Upper lobe of right lung (tissue), 1 donor: ENCODE measurements around the gene PSD4. TPM values are rescaled to one million over a fixed set of nuclear protein-coding genes. Genes with fewer than 3 reads are reported as not detected.

ENCODE experiments used
- ATAC-seq: fragments of 200-7000 bp; cut with Tn5 transposase; one replicate; pipeline ENCODE4 v1.9.1; 2020; ENCODE audit warnings: mild to moderate bottlenecking, moderate library complexity
- DNase-seq: peaks from one replicate; pipeline ENCODE4 v3.0.0-alpha.2; 2020
- H3K27ac ChIP-seq: fragments of 200-600 bp; one replicate; pipeline ENCODE4 v1.8.0; 2022
- H3K27me3 ChIP-seq: fragments of 200-600 bp; one replicate; pipeline ENCODE4 v1.8.0; 2022; ENCODE audit warnings: mild to moderate bottlenecking
- H3K36me3 ChIP-seq: fragments of 200-600 bp; one replicate; pipeline ENCODE4 v1.8.0; 2022
- H3K4me1 ChIP-seq: fragments of 200-600 bp; one replicate; pipeline ENCODE4 v1.8.0; 2022
- H3K4me3 ChIP-seq: fragments of 200-600 bp; one replicate; pipeline ENCODE4 v1.8.0; 2022; ENCODE audit warnings: mild to moderate bottlenecking
- H3K9me3 ChIP-seq: fragments of 200-600 bp; one replicate; pipeline ENCODE4 v1.8.0; 2022
- intact Hi-C: fragments of 100-400 bp; cut with DNase I; formaldehyde crosslinking; loops from one replicate; pipeline ENCODE4 v1.11.0; 2022
- total RNA-seq: library from RNA; stranded (reverse); fragmentation: NEBNext Ultra II Directional; extraction: Animal tissue kit (Norgen Biotek cat#: 25700); gene quantifications from one replicate; pipeline ENCODE4 v1.2.1, GENCODE V29; 2021
- TF ChIP-seq, protein P1 (sequence below): fragments of 200-600 bp; IDR thresholded peaks from one replicate; pipeline ENCODE4 v1.8.0; 2022; ENCODE audit warnings: antibody characterized with exemption
- donor health status: DM: no; HTN: yes; CAD: no; lungs with severe emphysema.

PSD4 gene
- total RNA-seq, 1 donor from 2014 or later = 37.8 TPM

DNA sequence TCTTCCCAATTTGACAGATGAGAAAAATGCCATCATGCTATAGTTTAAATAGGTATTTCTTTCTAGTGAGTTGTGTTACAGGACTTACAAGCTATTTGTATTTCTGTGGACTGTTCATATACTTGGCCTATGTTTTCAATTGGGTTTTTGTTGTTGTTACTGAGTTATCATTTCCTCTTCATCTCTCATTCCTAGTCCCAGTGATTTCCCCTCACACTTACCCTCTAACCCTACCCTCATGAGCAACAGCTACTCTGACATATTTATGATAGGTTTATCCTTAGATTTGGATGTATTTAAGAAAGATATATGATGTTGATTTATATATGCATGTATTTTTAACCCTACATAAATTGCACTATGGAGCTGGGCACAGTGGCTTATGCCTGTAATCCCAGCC lies 10.9 kb upstream of the PSD4 start:
- Histone ChIP-seq H3K36me3 (no peaks in the 10 kb centered on the region), H3K9me3 (no peaks in the 10 kb centered on the region), H3K27me3 (no peaks in the 10 kb centered on the region), H3K4me3 (no peak overlapping the region), H3K27ac (no peak overlapping the region), H3K4me1 (peaks cover 21% of the 10 kb centered on the region)
- no peak for DNase-seq
- intact Hi-C loops = no loop called here
- TF ChIP-seq, protein P1, sequence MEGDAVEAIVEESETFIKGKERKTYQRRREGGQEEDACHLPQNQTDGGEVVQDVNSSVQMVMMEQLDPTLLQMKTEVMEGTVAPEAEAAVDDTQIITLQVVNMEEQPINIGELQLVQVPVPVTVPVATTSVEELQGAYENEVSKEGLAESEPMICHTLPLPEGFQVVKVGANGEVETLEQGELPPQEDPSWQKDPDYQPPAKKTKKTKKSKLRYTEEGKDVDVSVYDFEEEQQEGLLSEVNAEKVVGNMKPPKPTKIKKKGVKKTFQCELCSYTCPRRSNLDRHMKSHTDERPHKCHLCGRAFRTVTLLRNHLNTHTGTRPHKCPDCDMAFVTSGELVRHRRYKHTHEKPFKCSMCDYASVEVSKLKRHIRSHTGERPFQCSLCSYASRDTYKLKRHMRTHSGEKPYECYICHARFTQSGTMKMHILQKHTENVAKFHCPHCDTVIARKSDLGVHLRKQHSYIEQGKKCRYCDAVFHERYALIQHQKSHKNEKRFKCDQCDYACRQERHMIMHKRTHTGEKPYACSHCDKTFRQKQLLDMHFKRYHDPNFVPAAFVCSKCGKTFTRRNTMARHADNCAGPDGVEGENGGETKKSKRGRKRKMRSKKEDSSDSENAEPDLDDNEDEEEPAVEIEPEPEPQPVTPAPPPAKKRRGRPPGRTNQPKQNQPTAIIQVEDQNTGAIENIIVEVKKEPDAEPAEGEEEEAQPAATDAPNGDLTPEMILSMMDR = no peak
- ATAC-seq = no peak

DNA sequence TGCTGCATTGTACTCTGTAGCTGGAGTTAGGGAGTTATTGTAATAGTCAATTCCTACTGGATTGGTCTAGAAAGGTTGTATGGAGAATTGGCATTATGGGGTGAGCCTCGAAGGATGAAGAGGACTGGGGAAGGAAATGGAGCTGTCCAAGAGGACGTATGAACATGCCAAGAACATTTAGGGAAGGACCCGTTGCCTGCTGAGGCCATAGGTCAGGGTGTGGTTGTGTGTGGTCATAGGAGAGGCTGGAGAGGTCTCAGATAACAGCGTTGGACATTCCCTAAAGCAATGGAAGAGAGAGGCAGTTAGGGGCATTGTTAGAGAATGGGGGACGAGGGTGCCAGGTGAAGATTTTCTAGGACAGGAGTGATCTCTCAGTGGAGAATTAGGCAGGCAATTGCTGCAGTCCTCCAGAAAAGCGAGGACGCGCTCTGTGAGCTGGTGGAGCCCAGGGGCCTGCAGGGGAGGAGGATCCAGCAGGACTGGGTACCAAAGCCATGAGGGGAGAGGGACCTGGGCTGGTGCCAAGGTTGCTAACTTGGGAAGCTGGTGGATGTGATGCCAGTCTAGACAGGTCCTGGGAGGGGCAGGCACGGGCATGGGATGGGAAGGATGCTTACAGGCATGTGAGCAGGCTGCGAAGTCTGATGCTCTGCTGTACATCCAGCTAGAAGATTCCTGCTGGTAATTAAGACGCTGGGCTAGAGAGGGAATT lies 9.4 kb upstream of the PSD4 start:
- TF ChIP-seq, protein P1 = no peak
- intact Hi-C loops = no loop called here
- H3K4me3 ChIP-seq = no peak overlapping the region
- no peaks in the 10 kb centered on the region for H3K27me3 ChIP-seq
- no peaks in the 10 kb centered on the region for H3K9me3 ChIP-seq
- DNase-seq (no peak), ATAC-seq (no peak)
- peaks cover 11% of the 10 kb centered on the region for H3K4me1 ChIP-seq
- no peak overlapping the region for H3K27ac ChIP-seq
- no peaks in the 10 kb centered on the region for H3K36me3 ChIP-seq

GRCh38 chr2:113164930-113165585 lies 8.7 kb upstream of the PSD4 start:
- H3K36me3 ChIP-seq = no peaks in the 10 kb centered on the region
- ATAC-seq (peak; percentile 73), DNase-seq (no peak)
- H3K27me3 ChIP-seq = no peaks in the 10 kb centered on the region
- no peaks in the 10 kb centered on the region for H3K9me3 ChIP-seq
- intact Hi-C loops = no loop called here
- no peak overlapping the region for H3K4me3 ChIP-seq
- TF ChIP-seq, protein P1 = no peak
- no peak overlapping the region for H3K27ac ChIP-seq
- peaks cover 11% of the 10 kb centered on the region for H3K4me1 ChIP-seq

DNA sequence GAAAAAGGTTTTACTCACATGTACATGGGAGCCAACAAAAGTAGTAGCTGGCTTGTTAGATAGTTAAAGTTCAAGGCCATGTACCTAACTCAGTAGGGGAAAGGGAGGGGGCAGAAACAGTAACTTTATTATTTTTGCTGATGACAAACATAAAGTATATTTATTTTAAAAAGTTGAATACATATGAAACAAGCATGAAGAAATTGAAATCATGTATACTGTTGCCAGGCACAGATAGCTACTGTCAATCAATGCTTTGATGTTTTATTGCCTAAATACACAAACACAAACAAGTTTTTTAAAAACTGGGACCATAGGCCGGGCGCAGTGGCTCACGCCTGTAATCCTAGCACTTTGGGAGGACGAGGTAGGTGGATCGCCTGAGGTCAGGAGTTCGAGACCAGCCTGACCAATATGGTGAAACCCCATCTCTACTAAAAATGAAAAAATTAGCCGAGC lies 7.6 kb upstream of the PSD4 start:
- TF ChIP-seq, protein P1 = no peak
- no peaks in the 10 kb centered on the region for H3K27me3 ChIP-seq
- no peaks in the 10 kb centered on the region for H3K36me3 ChIP-seq
- H3K9me3 ChIP-seq = no peaks in the 10 kb centered on the region
- H3K27ac ChIP-seq = no peak overlapping the region
- DNase-seq (no peak), ATAC-seq (no peak)
- peaks cover 11% of the 10 kb centered on the region for H3K4me1 ChIP-seq
- H3K4me3 ChIP-seq = no peak overlapping the region
- intact Hi-C loops = no loop called here

- H3K4me1 ChIP-seq = peaks cover 11% of the 10 kb centered on the region
- ATAC-seq = peak; percentile 90
- intact Hi-C loops = no loop called here
- no peaks in the 10 kb centered on the region for H3K27me3 ChIP-seq
- DNase-seq = peak; percentile 78
- no peaks in the 10 kb centered on the region for H3K36me3 ChIP-seq
- no peaks in the 10 kb centered on the region for H3K9me3 ChIP-seq
- TF ChIP-seq, protein P1 = no peak
- peak overlapping the region; percentile 24 for H3K27ac ChIP-seq
- H3K4me3 ChIP-seq = no peak overlapping the region
These were observed 6.4 kb upstream of the PSD4 start for GRCh38 chr2:113167115-113167932.
